Calu3 (cell line): Measurements from ENCODE around the gene SLC48A1. TPM values are rescaled to one million over a fixed set of nuclear protein-coding genes. Genes with fewer than 3 reads are reported as not detected.

ENCODE experiments used
- BruUV-seq: library from RNA; stranded (reverse); fragments of 400-500 nt; replicated peaks from 2 replicates; lab custom pipeline; 2021; lab: Mats Ljungman, UMichigan
- CTCF ChIA-PET: fragments of 300-600 bp; sonication (Branson Sonifier 250); formaldehyde crosslinking; loops from one replicate; lab custom pipeline; 2022; ENCODE audit warnings: antibody characterized with exemption; lab: Charles Lee
- DNase-seq: peaks from one replicate; pipeline ENCODE4 v3.0.0; 2022
- H3K27ac Mint-ChIP-seq: one replicate; pipeline ENCODE4 v1.8.0; 2022; ENCODE audit warnings: mixed read lengths; ENCODE audit not compliant: unreplicated experiment
- H3K27me3 Mint-ChIP-seq: one replicate; pipeline ENCODE4 v1.8.0; 2022; ENCODE audit warnings: mixed read lengths; ENCODE audit not compliant: unreplicated experiment
- H3K36me3 Mint-ChIP-seq: one replicate; pipeline ENCODE4 v1.8.0; 2022; ENCODE audit warnings: mild to moderate bottlenecking, moderate library complexity, mixed read lengths; ENCODE audit not compliant: insufficient read depth, unreplicated experiment
- H3K4me1 Mint-ChIP-seq: one replicate; pipeline ENCODE4 v1.8.0; 2022; ENCODE audit warnings: mild to moderate bottlenecking, low read depth, mixed read lengths; ENCODE audit not compliant: unreplicated experiment
- H3K4me3 Mint-ChIP-seq: one replicate; pipeline ENCODE4 v1.8.0; 2022; ENCODE audit warnings: mild to moderate bottlenecking, low read depth, moderate library complexity, mixed read lengths; ENCODE audit not compliant: unreplicated experiment
- H3K9me3 Mint-ChIP-seq: one replicate; pipeline ENCODE4 v1.8.0; 2022; ENCODE audit warnings: low read depth, mixed read lengths; ENCODE audit not compliant: unreplicated experiment
- intact Hi-C: fragments of 100-400 bp; cut with micrococcal nuclease; formaldehyde crosslinking; loops from one replicate; pipeline ENCODE4 v1.10.0; 2022; ENCODE audit not compliant: unreplicated experiment
- total RNA-seq: library from RNA; stranded (reverse); gene quantifications from 2 replicates; pipeline ENCODE4 v1.2.3, GENCODE V29; 2022
- TF ChIP-seq, protein P1 (sequence below): fragments of 200-600 bp; IDR thresholded peaks from one replicate; pipeline ENCODE4 v1.8.0; 2022; ENCODE audit warnings: antibody characterized with exemption; ENCODE audit not compliant: unreplicated experiment

SLC48A1 gene
- total RNA-seq, 1 experiment from 2014 or later, result 17.2 TPM

DNA sequence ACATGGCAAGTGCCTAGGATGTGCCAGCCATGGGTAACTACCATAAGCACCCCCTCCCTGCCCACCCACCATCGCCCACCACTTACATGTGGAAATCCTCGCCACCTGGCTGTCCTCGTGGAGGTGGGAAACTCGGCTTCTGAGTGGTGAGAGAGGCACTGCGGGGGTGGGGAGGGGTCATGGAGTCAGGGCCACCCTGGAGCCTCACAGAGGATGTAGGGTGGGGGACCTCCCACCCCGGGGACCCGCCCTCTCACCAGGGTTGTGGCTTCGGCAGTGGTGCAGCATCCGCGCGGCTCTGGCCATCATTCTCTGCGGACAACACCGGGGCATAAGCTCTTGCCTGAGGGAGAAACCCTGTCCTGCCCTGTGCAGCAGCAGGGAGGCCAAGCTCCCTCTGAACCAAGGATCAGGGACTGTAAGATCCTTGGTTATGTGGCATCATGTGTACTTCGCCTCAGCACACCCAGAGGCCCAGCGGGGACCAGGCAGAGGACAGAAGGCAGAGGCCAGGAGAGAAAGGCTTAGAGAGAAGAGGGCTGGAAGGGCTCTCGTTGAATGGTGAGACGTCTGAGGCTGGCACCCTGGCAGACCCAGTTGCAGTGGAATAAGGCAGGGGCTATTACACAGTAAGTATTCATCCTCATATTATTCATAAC is 35.0 kb upstream of the SLC48A1 start:
- TF ChIP-seq, protein P1, sequence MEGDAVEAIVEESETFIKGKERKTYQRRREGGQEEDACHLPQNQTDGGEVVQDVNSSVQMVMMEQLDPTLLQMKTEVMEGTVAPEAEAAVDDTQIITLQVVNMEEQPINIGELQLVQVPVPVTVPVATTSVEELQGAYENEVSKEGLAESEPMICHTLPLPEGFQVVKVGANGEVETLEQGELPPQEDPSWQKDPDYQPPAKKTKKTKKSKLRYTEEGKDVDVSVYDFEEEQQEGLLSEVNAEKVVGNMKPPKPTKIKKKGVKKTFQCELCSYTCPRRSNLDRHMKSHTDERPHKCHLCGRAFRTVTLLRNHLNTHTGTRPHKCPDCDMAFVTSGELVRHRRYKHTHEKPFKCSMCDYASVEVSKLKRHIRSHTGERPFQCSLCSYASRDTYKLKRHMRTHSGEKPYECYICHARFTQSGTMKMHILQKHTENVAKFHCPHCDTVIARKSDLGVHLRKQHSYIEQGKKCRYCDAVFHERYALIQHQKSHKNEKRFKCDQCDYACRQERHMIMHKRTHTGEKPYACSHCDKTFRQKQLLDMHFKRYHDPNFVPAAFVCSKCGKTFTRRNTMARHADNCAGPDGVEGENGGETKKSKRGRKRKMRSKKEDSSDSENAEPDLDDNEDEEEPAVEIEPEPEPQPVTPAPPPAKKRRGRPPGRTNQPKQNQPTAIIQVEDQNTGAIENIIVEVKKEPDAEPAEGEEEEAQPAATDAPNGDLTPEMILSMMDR, result no peak
- CTCF ChIA-PET, result no interaction called here
- H3K27ac Mint-ChIP-seq, result no peak overlapping the region
- BruUV-seq, result no TSS peak
- H3K9me3 Mint-ChIP-seq, result no peaks in the 10 kb centered on the region
- intact Hi-C loops, result no loop called here
- peaks cover 6% of the 10 kb centered on the region for H3K36me3 Mint-ChIP-seq
- H3K4me3 Mint-ChIP-seq, result no peak overlapping the region
- no peaks in the 10 kb centered on the region for H3K27me3 Mint-ChIP-seq
- H3K4me1 Mint-ChIP-seq, result peaks cover 9% of the 10 kb centered on the region
- DNase-seq, result no peak

DNA sequence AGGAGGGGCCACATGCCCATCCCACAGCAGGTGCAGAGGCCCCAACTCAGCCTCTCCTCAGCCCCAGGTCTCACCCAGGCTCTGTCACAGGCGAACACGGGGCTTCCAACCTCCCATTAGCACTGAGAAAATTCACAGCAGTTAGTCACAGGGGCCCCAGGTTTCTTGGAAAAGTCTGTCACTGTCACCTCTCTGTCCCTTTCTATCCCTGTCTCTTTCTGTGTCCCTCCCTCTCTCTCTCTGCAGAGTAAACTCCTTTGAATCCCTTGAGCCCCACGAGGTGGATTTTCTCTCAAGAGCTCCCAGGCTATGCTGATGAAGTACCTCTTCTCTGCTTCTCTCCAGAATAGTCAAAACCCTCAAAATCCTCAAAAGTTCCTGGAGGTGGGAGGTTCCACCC is 33.7 kb upstream of the SLC48A1 start:
- no peaks in the 10 kb centered on the region for H3K9me3 Mint-ChIP-seq
- H3K27me3 Mint-ChIP-seq, result no peaks in the 10 kb centered on the region
- H3K36me3 Mint-ChIP-seq, result peaks cover 6% of the 10 kb centered on the region
- H3K4me3 Mint-ChIP-seq, result no peak overlapping the region
- intact Hi-C loops, result no loop called here
- CTCF ChIA-PET, result no interaction called here
- no peak for DNase-seq
- TF ChIP-seq, protein P1, result no peak
- H3K4me1 Mint-ChIP-seq, result peaks cover 19% of the 10 kb centered on the region
- BruUV-seq, result no TSS peak
- no peak overlapping the region for H3K27ac Mint-ChIP-seq

DNA sequence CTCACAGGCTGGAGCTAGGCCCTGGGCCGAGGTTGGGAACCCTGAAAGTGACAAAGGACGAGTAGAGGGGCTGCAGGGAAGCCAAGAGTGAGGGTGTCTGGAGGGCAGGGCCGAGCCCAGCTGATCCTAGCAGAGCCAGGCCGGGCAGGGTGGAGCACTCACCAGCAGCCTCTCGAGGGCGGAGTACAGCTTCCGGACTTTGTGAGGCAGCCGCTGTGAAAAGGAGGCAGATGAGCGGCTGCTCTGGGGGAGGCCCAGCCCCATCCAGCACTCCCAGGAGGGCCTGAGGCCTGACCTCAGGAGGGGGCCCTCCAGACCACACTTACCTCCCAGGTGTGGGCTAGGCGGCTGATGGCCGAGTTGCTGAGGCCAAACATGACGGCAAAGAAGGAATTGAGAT is 33.1 kb upstream of the SLC48A1 start:
- Mint-ChIP-seq H3K27ac (no peak overlapping the region), H3K4me1 (peaks cover 26% of the 10 kb centered on the region), H3K9me3 (no peaks in the 10 kb centered on the region), H3K4me3 (no peak overlapping the region), H3K27me3 (no peaks in the 10 kb centered on the region), H3K36me3 (peaks cover 6% of the 10 kb centered on the region)
- TF ChIP-seq, protein P1, result no peak
- CTCF ChIA-PET, result no interaction called here
- BruUV-seq, result no TSS peak
- DNase-seq, result no peak
- intact Hi-C loops, result no loop called here

DNA sequence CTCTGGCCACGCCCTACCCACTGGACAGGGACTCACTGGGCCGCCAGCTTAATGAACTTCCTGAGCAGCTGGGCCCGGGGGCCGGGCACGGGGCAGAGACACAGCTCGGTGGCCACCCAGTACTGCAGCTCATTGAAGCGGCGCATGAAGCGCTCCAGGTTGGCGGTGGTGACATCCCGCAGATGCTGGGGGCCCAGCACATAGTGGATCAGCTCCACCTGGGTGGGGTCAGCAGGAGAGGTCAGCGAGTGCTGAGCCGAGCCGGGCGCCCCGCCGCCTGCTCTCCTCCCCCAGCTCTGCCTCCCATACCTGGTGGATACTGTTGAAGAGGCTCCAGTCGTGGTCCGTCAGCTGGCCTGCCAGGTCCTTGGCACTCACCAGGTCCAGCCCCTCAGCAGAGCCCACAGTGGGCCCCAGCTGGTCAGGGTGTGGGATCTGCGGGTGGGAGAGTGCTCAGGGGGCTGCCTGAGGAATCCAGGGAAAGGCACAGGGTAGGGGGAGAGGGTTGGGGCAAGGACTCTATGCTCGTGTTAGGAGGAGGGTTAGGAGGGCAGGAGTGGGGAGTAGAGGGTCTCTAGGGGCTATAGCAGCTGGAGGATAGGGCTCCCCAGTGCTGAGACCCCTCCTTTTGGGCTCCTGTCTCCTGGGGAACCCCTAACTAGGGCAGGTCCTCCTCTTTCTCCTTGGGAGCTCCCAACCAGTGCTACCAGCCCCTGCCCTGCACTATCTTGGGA is 32.3 kb upstream of the SLC48A1 start:
- DNase-seq, result no peak
- TF ChIP-seq, protein P1, result no peak
- no peaks in the 10 kb centered on the region for H3K9me3 Mint-ChIP-seq
- no peak overlapping the region for H3K4me3 Mint-ChIP-seq
- peaks cover 27% of the 10 kb centered on the region for H3K4me1 Mint-ChIP-seq
- CTCF ChIA-PET, result interaction anchor here (0.6 to 3.5 kb wide), 9 partner anchors 14 to 1673 kb away, joined by 3 to 21 read pairs (median 9); partner anchors contain the start of gene RAPGEF3
- BruUV-seq, result no TSS peak
- peaks cover 6% of the 10 kb centered on the region for H3K36me3 Mint-ChIP-seq
- no peaks in the 10 kb centered on the region for H3K27me3 Mint-ChIP-seq
- intact Hi-C loops, result no loop called here
- H3K27ac Mint-ChIP-seq, result no peak overlapping the region
